ENCODE data around the gene DNAH9.

DNAH9 gene

GRCh38 chr17:11736613-11737312 is 138.5 kb downstream of the DNAH9 start:
- ATAC-seq (ENCODE audit: low read depth) (no peak), DNase-seq (ENCODE audit: low spot score in 2 of 2) (no peak)
- no peak overlapping the region for H3K4me3 Mint-ChIP-seq
- H3K36me3 Mint-ChIP-seq, result no peaks in the 10 kb centered on the region
- H3K4me1 Mint-ChIP-seq, result no peaks in the 10 kb centered on the region
- H3K27me3 Mint-ChIP-seq, result no peaks in the 10 kb centered on the region
- H3K9me3 Mint-ChIP-seq, result no peaks in the 10 kb centered on the region
- no peak overlapping the region for H3K27ac Mint-ChIP-seq

GRCh38 chr17:11737313-11737679 is 139.0 kb downstream of the DNAH9 start:
- DNase-seq (ENCODE audit: low spot score in 2 of 2), result no peak
- no peak for ATAC-seq (ENCODE audit: low read depth)
- Mint-ChIP-seq H3K4me1 (no peaks in the 10 kb centered on the region), H3K4me3 (no peak overlapping the region), H3K9me3 (no peaks in the 10 kb centered on the region), H3K27me3 (no peaks in the 10 kb centered on the region), H3K36me3 (no peaks in the 10 kb centered on the region), H3K27ac (no peak overlapping the region)

DNA sequence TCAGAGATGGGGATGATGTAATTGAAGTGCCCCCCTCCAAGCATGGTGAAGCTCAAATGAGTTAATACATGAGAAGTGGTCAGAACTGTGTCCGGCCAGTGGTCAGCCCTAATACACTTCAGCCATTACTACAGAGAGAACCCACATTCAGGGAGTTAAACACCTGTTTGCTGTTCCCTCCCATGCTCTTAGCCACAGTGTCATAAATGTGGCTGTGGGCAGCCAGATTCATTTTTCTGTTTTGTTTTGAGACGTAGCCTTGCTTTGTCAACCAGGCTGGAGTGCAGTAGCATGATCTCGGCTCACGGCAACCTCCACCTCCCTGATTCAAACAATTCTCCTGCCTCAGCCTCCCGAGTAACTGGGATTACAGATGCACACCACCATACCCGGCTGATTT is 139.9 kb downstream of the DNAH9 start:
- no peak for ATAC-seq (ENCODE audit: low read depth)
- H3K27me3 Mint-ChIP-seq, result no peaks in the 10 kb centered on the region
- H3K9me3 Mint-ChIP-seq, result no peaks in the 10 kb centered on the region
- no peak overlapping the region for H3K27ac Mint-ChIP-seq
- no peaks in the 10 kb centered on the region for H3K36me3 Mint-ChIP-seq
- no peak overlapping the region for H3K4me3 Mint-ChIP-seq
- no peak for DNase-seq (ENCODE audit: low spot score in 2 of 2)
- no peaks in the 10 kb centered on the region for H3K4me1 Mint-ChIP-seq

DNA sequence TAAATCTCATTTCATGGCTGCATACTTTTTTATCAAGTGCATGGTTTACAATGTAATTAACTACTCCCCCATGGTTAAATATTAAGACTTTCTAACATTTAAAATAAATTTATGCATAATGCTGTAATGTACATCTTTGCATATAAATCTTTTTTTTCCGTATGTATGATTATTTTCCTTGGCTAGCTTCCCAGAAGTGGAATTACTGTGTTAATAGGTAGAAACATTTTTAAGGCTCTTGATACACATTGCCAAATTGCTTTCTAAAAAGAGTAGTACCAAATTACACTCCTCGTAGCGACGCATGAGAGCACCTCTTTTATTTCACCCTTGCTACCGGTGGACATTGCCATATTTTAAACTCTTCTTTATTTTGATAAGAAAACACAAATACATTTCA is 141.1 kb downstream of the DNAH9 start:
- no peak overlapping the region for H3K4me3 Mint-ChIP-seq
- no peaks in the 10 kb centered on the region for H3K9me3 Mint-ChIP-seq
- no peak overlapping the region for H3K27ac Mint-ChIP-seq
- DNase-seq (ENCODE audit: low spot score in 2 of 2) (no peak), ATAC-seq (ENCODE audit: low read depth) (no peak)
- H3K4me1 Mint-ChIP-seq, result no peaks in the 10 kb centered on the region
- H3K36me3 Mint-ChIP-seq, result no peaks in the 10 kb centered on the region
- no peaks in the 10 kb centered on the region for H3K27me3 Mint-ChIP-seq

DNA sequence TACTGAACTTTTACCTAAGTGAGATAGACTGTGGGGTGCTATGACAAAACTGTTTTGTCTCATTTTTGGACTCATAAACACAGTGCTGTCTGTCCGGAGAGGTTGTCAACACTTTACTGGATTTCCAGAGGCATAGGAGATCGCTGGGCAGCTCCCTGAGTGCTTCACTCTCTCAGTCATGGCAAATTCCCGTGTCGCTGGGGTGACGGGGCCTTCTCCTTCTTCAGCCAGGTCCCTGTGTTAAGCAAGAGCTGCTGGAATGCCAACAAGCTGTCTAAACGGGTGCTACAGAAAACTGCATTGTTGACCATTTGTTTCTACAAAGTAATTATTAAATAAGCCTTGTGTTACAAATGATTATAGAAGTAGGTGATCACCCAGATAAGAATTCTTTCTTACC is 141.6 kb downstream of the DNAH9 start:
- H3K9me3 Mint-ChIP-seq, result no peaks in the 10 kb centered on the region
- H3K36me3 Mint-ChIP-seq, result no peaks in the 10 kb centered on the region
- H3K4me3 Mint-ChIP-seq, result no peak overlapping the region
- H3K27me3 Mint-ChIP-seq, result no peaks in the 10 kb centered on the region
- H3K27ac Mint-ChIP-seq, result no peak overlapping the region
- no peak for DNase-seq (ENCODE audit: low spot score in 2 of 2)
- no peak for ATAC-seq (ENCODE audit: low read depth)
- no peaks in the 10 kb centered on the region for H3K4me1 Mint-ChIP-seq

DNA sequence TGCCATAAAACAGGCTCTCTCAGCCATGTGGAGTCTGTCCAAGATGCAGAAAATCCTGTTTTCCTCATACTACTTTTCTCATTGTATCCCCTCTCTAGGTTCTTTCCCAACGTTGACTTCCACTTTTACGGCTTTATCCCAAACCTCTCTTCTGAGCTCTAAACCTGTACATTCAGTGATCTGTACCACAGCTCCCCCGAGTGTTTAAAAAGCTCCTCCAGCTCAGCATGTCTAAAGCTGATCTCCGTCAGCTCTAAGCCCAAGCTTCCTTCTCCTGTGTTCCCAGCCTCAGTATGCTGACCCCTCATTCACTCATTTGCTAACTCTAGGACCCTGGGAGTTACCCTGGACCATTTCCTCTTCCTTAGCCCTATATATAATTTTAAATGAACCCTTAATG is 144.6 kb downstream of the DNAH9 start:
- DNase-seq (ENCODE audit: low spot score in 2 of 2), result no peak
- Mint-ChIP-seq H3K9me3 (peaks cover 5% of the 10 kb centered on the region), H3K4me3 (no peak overlapping the region), H3K36me3 (no peaks in the 10 kb centered on the region), H3K27ac (no peak overlapping the region), H3K4me1 (no peaks in the 10 kb centered on the region), H3K27me3 (no peaks in the 10 kb centered on the region)
- ATAC-seq (ENCODE audit: low read depth), result no peak

GRCh38 chr17:11744696-11745095 is 146.4 kb downstream of the DNAH9 start:
- Mint-ChIP-seq H3K4me1 (no peaks in the 10 kb centered on the region), H3K36me3 (no peaks in the 10 kb centered on the region), H3K27ac (no peak overlapping the region), H3K4me3 (no peak overlapping the region), H3K9me3 (peaks cover 5% of the 10 kb centered on the region), H3K27me3 (no peaks in the 10 kb centered on the region)
- ATAC-seq (ENCODE audit: low read depth) (no peak), DNase-seq (ENCODE audit: low spot score in 2 of 2) (no peak)

- no peak for DNase-seq (ENCODE audit: low spot score in 2 of 2)
Observed at GRCh38 chr17:11747441-11747840, 149.2 kb downstream of the DNAH9 start.

DNA sequence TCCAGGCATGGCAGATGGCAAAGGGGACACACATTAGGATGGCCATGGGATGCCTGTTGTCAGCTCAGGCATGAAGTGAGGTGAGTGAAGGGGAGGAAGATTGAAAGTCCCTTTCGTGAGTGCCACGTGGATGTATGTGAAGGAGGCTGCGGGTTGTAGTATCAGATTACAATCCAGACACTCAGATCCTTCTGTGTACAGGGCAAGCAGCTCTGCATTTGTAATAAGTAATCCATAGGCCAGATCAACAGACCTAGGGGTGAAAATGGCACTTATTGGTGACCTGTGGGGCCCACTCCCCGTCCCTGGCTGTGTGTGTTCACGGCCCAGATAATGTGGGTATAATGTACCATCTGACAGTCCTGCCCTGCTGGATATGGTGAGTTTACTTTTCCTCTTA is 159.5 kb downstream of the DNAH9 start:
- Mint-ChIP-seq H3K4me3 (no peak overlapping the region), H3K4me1 (no peaks in the 10 kb centered on the region), H3K9me3 (peaks cover 2% of the 10 kb centered on the region), H3K27me3 (no peaks in the 10 kb centered on the region), H3K36me3 (no peaks in the 10 kb centered on the region), H3K27ac (no peak overlapping the region)
- DNase-seq (ENCODE audit: low spot score in 2 of 2) (no peak), ATAC-seq (ENCODE audit: low read depth) (no peak)

More at GRCh38 chr17:11747441-11747840, 149.2 kb downstream of the DNAH9 start:
- ATAC-seq (ENCODE audit: low read depth), result no peak
- Mint-ChIP-seq H3K27me3 (no peaks in the 10 kb centered on the region), H3K4me3 (no peak overlapping the region), H3K4me1 (no peaks in the 10 kb centered on the region), H3K9me3 (peaks cover 5% of the 10 kb centered on the region), H3K27ac (no peak overlapping the region), H3K36me3 (no peaks in the 10 kb centered on the region)

- no peaks in the 10 kb centered on the region for H3K9me3 Mint-ChIP-seq
- H3K27ac Mint-ChIP-seq, result no peak overlapping the region
- H3K36me3 Mint-ChIP-seq, result no peaks in the 10 kb centered on the region
- DNase-seq (ENCODE audit: low spot score in 2 of 2), result no peak
- no peaks in the 10 kb centered on the region for H3K4me1 Mint-ChIP-seq
- ATAC-seq (ENCODE audit: low read depth), result no peak
- peaks cover 1% of the 10 kb centered on the region for H3K27me3 Mint-ChIP-seq
- H3K4me3 Mint-ChIP-seq, result no peak overlapping the region
Observed at GRCh38 chr17:11768106-11768505, 169.8 kb downstream of the DNAH9 start.

DNA sequence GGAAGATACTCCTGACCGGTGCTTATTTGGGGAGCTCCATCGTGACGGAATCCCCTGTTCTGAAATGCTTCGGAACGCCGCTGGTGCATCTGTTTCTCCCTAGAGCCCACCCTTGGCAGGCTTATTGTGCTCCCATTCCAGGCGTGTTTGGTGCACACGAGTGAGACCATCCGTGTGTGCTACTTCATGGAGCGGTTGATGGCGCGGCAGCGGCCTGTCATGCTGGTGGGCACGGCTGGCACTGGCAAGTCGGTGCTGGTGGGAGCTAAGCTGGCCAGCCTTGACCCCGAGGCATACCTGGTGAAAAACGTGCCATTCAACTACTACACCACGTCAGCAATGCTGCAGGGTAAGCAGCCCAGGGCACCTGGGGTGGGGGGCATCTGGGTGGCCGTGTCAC is 170.7 kb downstream of the DNAH9 start:
- no peak for ATAC-seq (ENCODE audit: low read depth)
- Mint-ChIP-seq H3K9me3 (no peaks in the 10 kb centered on the region), H3K4me3 (no peak overlapping the region), H3K27ac (no peak overlapping the region), H3K4me1 (no peaks in the 10 kb centered on the region), H3K27me3 (peaks cover 1% of the 10 kb centered on the region), H3K36me3 (no peaks in the 10 kb centered on the region)
- DNase-seq (ENCODE audit: low spot score in 2 of 2), result no peak

- Mint-ChIP-seq H3K4me1 (no peaks in the 10 kb centered on the region), H3K36me3 (no peaks in the 10 kb centered on the region), H3K9me3 (peaks cover 3% of the 10 kb centered on the region), H3K4me3 (no peak overlapping the region), H3K27me3 (peaks cover 1% of the 10 kb centered on the region), H3K27ac (no peak overlapping the region)
- no peak for DNase-seq (ENCODE audit: low spot score in 2 of 2)
- ATAC-seq (ENCODE audit: low read depth), result no peak
Observed at GRCh38 chr17:11772031-11772430, 173.8 kb downstream of the DNAH9 start.

DNA sequence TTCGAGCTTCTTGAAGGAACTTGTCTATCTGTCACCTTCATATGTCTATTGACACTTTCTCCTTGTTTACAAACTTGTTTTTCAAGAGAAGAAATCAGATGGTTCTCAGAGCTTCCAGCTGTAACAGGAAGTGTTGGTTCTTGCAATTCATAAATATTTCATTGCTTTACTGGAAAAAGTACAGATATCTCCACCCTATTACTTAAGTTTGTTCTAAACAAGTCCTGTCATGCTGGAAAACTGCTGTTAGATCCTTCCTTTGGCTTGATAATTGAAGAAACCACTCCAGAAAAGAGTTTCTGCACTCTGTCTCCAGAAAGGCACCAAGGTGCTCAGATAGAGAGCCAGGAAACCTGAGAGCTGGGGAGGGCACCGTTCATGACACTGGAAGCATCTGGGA is 181.6 kb downstream of the DNAH9 start:
- H3K27me3 Mint-ChIP-seq, result no peaks in the 10 kb centered on the region

GRCh38 chr17:11780621-11781020 is 182.4 kb downstream of the DNAH9 start:
- Mint-ChIP-seq H3K27ac (no peak overlapping the region), H3K27me3 (no peaks in the 10 kb centered on the region), H3K36me3 (no peaks in the 10 kb centered on the region), H3K4me1 (no peaks in the 10 kb centered on the region), H3K4me3 (no peak overlapping the region), H3K9me3 (peaks cover 5% of the 10 kb centered on the region)
- no peak for ATAC-seq (ENCODE audit: low read depth)
- DNase-seq (ENCODE audit: low spot score in 2 of 2), result no peak

More for the DNA sequence above, 181.6 kb downstream of the DNAH9 start:
- DNase-seq (ENCODE audit: low spot score in 2 of 2) (no peak), ATAC-seq (ENCODE audit: low read depth) (no peak)
- no peak overlapping the region for H3K27ac Mint-ChIP-seq
- H3K4me1 Mint-ChIP-seq, result no peaks in the 10 kb centered on the region
- no peak overlapping the region for H3K4me3 Mint-ChIP-seq
- no peaks in the 10 kb centered on the region for H3K36me3 Mint-ChIP-seq
- H3K9me3 Mint-ChIP-seq, result peaks cover 5% of the 10 kb centered on the region

GRCh38 chr17:11786711-11787438 is 188.6 kb downstream of the DNAH9 start:
- Mint-ChIP-seq H3K27ac (no peak overlapping the region), H3K4me3 (no peak overlapping the region), H3K36me3 (no peaks in the 10 kb centered on the region), H3K27me3 (peaks cover 2% of the 10 kb centered on the region), H3K9me3 (peaks cover 8% of the 10 kb centered on the region), H3K4me1 (no peaks in the 10 kb centered on the region)
- no peak for DNase-seq (ENCODE audit: low spot score in 2 of 2)
- ATAC-seq (ENCODE audit: low read depth), result no peak

All from memory B cell (primary cell).